ENCODE results near the gene PRC1.

The PRC1 gene

DNA sequence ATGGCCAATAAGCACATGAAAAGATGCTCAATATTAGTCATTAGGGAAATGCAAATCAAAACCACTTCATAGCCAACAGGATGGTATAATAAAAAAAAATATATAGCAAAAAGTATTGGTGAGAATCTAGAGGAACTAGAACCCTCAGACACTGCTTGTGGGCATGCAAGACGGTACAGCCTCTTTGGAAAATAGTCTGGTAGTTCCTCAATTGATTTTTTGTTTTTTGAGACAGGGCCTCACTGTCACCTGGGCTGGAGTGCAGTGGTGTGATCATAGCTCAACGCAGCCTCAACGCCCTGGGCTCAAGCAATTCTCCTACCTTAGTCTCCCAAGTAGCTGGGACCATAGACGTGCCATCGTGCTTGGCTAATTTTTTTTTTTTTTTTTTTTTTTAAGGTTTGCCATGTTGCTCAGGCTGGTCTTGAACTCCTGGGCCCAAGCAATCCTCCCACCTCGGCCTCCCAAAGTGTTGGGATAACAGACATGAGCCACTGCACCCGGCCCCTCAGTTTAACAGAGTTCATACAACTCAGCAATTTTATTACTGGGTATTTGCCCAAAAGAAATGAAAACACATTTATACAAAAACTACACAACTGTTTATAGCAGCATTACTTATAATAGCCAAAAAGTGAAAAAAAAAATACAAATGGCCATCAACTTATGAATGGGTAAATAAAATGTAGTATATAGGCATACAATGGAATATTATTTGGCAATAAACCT is 5.1 kb downstream of the PRC1 start:
- no peak for DNase-seq

DNA sequence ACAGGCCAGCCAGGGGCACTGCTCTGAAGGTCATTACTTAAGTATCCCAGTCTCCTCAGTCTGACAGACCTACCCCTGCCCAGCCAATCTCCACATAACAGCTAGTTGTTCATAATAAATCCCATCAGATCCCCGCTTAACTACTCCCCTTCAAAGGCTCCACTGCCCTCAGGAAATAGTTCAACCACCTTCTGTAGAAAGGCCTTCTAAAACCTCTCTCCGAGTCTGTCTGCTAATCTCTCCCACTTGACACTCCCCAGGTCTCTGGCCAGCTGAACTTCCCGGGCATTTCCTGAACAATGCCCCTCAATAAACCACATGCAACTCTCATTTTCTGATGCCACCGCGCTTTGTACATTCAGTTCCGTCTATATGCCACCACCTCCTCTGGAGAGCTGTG is 6.0 kb downstream of the PRC1 start:
- DNase-seq = no peak

DNA sequence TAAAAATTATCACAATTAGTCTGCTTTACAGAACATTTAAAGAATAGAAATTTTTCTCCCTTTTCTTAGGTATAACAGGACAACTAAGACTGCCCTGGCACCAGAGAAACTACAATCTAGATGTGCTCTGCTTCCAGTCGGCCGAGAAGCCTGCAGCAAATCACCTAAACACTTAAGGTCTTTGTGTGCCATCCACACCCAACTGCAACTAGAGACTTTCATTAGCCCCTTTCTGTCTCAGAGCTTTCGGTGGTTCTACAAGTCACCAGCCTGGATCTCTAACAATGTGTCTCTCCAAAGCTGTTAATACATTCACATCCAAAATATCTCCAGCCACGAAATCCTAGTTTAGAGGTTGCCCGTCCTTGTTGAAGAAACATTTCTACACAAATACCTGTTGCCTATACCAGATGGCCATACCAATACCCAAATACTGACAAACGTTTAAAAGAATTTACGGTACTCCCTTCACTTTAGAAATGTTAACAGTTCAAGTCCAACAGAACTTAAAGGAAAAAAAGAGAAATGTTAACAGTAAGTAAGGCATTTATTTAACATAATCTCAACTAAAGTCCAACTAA is 6.7 kb downstream of the PRC1 start:
- no peak for DNase-seq

DNA sequence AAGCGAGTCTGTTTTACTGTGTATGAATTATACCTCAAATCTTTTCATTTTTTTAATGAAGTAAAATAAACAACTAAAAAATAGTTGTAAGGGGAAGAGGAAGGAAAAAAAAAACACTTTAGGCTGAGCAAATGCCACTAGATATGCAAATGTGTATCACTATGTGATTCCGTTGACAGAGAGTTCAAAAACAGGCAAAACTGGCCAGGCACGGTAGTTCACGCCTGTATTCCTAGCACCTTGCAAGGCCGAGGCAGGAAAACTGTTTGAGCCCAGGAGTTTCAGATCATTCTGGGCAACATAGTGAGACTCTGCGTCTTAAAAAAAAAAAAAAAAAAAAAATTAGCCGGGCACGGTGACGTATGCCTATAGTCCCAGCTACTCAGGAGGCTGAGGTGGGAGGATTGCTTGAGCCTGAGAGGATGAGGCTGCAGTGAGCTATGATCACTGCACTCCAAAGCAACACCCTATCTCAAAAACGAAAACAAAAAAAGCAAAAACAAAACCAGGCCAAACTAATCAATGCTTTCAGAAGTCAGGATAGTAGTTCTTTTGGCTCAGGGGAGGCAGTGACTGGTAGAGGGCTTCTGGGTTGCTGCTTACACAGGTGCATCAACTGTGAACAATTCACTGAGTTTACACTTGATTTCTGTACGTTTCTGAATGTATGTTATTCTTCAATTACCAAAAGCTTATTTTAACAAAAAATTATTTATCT is 7.4 kb downstream of the PRC1 start:
- DNase-seq = no peak

DNA sequence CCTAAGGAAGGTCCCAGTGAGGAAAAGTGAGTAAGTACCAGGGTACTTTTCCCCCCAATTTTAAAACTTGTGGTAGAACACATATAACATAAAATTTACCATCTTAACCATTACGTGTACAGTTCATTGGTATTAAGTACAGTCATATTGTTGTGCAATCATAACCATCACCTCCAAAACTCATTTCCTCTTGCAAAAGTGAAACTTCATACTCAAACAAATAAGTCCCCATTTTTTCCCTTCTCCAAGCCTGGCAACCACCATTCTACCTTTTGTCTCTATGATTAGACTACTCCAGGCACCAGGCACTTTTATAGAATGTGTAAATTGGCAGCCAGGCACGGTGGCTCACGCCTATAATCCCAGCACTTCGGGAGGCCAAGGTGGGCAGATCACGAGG is 12.2 kb downstream of the PRC1 start:
- no peak for DNase-seq

DNA sequence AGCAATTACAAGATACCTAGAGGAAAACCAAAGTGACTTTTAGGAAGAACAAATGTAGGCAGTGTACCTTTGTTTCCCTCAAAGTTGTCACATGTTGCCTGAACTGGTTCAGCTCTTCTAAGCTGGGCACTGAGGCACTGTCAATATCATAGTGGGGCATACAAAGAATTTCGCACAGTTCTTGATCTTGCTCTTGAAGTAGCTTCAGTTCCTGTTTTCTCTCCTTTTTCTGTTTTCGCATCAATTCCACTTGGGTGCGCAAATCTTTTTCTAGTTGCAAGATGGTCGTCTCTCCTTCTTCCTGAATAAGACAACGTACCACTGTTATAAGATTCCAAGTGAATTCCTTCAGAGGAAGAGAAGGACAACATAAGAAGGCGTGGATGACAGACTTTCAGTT is 12.7 kb downstream of the PRC1 start:
- no peak for DNase-seq

DNA sequence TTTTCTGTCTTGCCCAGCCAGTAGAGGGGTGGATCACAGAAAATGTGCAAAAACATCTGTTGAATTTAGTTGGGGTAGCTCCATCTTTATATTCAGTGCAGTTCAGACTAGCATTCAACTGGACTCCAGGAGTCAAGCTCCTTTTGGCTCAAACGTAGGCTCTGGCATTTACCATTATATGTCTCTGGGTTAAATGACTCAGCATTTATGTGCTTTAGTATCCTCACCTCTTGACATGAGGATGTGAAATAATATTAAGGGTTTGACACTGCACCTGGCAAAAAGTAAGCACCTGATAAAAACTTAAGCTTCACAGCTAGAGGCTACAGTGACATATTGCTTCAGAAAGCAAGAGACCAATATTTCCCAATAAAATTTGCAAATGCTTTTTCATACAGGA is 14.8 kb downstream of the PRC1 start:
- no peak for DNase-seq

DNA sequence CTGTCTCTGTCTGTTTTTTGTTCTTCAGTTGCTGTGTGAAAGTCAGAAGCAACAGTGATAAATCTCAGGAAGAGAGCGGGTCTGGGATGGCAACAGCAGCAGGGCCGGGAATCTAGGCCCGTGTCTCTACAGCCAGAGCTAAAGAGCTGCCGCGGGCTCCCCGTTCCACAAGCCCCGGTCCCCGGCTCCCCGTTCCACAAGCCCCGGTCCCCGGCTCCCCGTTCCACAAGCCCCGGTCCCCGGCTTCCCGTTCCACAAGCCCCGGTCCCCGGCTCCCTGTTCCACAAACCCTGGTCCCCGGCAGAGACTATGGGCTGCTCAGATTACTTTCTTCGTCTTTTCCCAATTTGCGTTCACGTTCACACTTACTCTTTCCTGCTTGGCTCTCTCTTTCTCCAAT is 20.1 kb downstream of the PRC1 start:
- no peak for DNase-seq

DNA sequence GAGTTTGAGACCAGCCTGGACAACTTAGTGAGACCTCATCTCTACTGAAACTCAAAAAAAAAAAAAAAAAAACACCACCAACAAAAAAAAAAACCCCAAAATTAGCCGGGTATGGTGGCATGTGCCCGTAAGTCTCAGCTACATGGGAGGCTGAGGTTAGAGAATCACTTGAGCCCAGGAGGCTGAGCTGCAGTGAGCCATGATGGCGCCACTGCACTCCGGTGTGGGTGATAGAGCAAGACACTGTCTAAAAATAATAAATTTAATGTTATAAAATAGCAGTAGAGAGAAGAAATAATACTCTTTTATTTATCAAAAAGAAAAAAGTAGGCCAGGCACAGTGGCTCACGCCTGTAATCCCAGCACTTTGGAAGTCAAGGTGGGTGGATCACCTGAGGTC is 22.2 kb downstream of the PRC1 start:
- DNase-seq = no peak

DNA sequence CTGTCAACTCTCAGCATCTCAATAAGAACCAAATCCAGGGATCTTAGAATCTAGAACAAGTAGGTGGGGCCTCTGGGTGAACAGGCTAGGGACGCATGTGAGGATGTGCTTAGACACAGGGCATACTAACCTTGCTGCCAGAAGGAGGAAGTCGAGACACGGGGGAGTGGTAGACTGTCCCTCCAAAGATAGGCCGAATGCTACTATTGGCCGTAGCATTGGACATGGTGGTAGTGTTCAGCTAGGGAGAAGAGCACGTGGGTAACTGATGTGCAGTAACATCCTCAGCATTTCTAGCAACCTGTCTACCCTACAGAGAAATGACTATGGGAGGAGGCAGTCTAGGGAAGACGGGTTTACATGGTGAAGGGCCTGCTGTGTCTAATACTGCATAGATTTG is 24.1 kb downstream of the PRC1 start:
- DNase-seq = no peak

DNA sequence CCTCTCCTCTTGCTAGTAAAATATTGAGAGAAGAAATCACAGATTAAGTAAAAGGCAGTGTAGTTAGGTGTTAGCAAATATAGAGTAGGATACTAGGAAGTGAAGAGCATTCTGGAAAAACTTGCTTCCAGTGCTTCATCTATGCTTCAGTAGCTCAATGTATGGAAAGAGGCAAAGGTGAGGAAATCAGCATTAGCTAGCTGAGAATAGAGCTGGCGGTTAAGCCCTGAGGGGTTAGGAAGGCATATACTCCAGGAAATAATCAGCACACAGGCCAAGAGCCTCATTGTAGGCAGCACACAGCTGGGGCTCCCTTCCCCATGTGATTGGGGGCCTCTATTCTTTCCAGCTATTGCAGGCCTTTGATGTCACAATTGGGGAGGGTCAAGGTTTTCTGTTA is 25.9 kb downstream of the PRC1 start:
- no peak for DNase-seq

DNA sequence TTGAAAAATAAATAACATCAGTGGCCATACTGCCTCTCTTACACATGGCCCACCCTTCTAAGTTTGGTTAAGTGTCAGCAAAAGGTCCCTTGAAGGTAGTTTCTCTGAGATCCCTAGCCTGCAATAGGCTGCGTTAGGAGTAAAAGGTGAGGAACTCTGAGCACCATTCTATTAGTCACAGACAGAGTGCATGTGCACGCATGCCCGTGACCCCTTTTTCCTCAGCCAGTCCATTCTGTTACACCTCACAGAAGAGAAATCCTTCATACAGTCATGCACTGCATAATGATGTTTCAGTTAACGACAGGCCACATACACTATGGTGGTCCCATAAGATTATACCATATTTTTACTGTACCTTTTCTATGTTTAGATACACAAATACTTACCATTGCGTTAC is 27.1 kb downstream of the PRC1 start:
- no peak for DNase-seq

DNA sequence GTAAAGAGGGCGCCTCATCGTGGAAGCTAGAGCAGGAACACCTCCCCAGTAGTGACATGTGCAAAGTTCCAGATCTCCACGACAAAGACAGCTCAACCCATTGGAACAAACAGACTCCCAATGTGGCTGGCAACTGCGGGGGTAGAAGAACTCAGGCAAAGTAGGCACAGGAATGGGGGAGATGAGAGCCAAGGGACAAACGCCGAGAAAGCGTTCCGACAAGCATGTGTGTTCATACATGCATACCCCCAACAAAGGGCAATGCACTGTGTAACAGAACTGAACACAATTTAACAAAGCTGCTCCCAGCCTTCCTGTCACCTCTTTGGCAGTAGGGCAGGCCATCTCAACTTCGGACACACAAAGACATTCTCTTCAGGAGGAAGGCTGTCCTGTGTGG is 28.1 kb downstream of the PRC1 start:
- no peak for DNase-seq

DNA sequence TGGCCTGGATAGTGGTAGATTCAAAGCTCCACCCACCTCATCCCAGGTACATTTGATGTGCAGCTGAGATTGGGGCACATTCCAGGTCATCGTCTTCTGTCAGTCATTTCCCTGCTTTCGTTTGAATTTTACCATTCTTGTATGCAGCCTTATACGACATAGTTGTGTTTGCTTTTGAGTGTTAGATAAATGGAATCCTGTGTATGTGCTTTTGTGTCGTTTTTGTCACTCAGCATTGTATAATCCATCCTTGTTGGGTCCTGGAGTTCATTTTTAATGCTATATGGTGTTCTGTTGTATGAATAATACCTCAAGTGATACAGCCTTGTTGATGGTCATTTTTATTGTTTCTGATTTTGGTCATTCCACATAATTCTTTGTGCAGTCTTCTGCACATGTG is 32.3 kb downstream of the PRC1 start:
- no peak for DNase-seq

DNA sequence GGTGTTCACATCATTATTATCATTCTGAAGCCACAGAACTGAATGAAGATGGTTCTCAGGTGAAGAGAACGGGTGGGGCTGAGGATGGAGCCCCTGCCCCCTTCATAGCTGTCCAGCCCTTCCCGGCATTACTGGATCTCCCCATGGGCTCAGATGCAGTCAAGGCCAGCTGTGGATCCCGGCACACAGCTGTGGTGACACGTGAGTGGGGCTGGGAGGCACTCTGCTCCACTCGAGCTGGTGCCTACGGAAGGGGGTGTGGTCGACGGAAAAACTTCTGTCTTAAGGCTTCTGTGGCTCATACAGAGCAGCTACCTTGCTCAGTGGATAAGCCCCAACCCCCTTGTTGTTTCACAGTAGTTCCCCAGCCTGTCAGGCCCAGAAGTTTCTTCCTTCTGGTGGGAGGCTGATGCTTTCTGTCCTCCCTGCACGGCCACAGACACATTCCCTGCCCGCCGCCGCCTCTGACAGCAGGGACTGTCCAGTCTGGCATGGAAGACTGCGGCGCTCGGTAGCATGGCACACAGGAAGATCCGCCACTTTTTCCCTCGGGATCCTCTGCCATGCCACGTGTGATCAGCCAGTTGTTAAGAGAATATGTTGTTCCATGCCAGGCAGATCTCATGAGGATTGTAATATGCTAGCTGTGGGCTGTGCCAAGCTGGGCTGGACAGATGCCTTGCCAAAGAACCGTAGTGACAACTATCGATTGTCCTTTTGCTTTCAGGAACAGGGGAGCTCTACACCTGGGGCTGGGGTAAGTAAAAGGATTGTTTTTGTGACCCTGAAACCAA is 33.8 kb downstream of the PRC1 start:
- no peak for DNase-seq

DNA sequence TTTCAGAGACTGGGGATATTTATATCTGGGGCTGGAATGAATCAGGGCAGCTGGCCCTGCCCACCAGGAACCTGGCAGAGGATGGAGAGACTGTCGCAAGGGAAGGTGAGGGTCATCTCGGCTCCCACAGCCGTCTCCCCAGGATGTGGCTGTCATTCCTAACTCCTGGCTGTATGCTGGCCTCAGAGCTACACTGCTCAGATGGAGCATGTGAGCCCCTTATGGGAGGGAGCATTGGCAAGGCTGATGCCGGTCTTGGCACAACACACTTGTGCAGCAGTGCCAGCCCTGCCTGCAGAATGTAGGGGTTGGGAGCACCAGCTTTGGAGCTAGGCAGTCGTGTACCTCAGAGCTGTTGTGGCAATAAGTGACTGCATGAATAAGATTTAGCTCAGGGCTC is 34.4 kb downstream of the PRC1 start:
- no peak for DNase-seq

DNA sequence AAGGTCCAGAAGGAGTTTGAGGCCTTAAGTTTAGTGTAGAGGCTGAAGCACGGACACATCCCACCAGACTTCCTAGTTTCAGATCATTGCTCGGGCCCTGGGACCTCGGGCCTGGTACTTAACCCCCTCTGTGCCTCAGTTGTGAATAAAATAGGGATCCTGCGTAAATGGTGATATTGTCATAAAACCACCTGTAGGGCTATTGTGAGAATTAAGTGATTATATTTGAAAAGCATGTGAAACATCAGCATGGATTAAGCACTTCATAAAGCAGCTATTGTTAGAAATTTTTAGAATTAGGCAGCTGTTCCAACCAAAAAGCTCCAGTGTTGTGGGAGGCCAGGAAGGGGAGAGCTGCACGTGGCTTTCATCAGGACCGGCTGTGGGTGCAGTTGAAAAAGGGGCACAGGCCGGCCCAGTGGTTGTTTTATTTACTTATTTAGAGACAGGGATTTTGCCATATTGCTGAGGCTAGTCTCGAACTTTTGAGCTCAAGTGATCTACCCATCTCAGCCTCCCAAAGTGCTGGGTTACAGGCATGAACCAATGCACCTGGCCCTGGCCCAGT is 35.2 kb downstream of the PRC1 start:
- DNase-seq = no peak

DNA sequence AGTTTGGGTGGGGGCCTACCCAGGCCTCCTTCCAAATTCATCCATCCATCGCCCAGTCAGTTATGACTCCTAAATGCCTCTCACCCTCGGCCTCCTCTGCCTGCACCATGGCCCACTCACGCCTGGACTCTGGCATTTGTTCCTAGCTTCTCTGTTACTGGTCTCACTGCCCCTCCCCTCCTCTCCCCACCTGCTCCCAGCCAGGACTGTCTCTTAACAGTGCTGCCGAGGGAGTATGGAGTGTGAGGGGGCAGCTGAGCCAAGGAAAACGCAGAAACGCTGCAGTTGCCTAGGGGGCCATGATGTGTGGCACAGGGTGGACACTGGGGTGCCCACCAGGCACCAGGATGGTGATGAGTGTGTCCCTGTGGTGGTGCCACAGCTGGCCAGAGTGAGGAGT is 36.5 kb downstream of the PRC1 start:
- no peak for DNase-seq

DNA sequence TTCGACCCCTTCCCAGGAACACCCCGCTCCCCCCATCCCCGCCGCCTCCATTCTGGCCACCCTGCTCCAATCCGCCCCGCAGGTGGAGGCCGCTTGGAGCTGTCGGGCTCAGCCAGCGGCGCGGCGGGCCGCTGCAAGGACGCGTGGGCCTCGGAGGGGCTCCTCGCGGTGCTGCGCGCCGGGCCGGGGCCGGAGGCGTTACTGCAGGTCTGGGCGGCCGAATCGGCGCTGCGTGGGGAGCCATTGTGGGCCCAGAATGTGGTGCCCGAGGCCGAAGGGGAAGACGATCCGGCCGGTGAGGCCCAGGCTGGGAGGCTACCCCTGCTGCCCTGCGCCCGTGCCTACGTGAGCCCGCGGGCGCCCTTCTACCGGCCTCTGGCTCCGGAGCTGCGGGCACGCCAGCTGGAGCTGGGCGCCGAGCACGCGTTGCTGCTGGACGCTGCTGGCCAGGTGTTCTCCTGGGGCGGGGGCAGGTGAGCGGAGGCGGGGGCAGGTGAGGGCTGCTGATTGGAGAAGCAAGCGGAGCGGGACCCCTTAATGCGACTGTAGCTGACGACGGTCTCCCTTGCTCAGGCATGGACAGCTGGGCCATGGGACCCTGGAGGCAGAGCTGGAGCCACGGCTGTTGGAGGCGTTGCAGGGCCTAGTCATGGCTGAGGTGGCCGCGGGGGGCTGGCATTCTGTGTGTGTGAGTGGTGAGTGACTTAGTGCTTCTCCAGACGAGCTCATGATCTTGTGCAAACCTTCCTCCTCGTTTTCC is 37.1 kb downstream of the PRC1 start:
- DNase-seq = no peak

DNA sequence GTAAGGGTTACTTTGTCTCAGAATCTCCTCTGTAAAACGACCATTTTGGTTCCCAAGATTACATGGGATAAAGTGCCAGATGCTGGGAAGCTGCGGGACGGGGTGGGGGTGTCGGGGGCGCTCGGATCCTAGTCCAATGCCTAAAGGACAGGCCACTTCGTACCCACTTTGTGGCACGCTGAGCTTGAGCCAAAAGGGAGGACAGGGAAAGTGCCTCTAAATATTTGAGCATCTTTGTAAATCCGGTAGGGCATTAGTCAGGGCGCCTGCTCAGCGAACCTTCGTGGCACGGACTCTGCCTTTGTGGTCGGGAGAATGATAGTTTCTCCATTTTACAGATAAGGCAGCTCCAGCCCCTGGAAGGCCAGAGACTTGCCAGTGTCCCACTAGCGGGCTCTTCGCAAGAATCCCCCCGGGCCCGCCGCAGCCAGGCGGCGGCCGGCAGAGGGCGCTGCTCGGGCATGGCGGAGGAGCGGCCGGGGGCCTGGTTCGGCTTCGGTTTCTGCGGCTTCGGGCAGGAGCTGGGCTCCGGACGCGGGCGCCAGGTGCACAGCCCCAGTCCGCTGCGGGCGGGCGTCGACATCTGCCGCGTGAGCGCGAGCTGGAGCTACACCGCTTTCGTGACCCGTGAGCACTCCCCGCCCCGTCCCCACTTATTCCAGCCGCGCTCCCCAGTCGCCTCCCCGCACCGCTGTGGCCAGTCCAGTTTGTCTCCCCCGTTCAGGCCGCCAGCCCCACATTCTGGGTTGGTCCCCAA is 37.9 kb downstream of the PRC1 start:
- DNase-seq = peak; percentile 41

DNA sequence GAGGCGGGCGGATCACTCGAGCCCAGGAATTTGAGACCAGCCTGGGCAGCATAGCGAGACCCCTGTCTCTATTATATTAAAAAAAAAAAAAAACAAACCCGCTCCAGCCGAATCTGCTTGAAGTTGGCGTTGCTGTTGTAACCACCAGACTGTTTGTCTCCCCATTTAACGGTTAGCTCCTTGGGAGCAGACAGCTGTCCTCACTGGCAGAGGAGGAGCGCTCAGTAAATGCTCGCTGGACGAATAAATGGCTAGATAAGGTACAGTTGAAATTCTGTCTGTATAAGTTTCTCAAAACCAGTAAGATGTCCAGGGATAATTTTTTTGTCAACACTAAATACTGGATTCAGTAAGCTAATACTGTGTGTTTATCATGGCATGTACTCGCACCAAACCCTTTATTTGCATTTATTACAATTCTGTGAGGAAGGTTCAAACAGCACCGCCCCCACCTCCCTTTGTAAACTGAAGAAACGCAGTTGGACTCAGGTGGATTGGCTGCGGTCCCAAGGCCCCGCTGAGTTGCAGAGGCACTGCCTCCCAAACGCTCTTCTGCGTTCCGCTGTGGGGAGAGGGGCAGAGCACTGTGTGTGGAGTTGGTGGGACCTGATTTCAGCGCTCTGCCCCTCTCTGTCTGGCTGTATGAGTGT is 38.6 kb downstream of the PRC1 start:
- no peak for DNase-seq

Measured in NCI-H1048 (cell line).